Ascending aorta (tissue), 2 donors: ENCODE results near the gene RUBCN. TPM values are rescaled to one million over a fixed set of nuclear protein-coding genes. Genes with fewer than 3 reads are reported as not detected.

Experiments
- DNase-seq, 2 donors: peaks; one replicate each; pipeline ENCODE4 v3.0.0-alpha.2; 2019; ENCODE audit warnings: low spot score in 2 of 2
- H3K27ac ChIP-seq, 2 donors: fragments of 200-600 bp; sonication (generic); one replicate each; pipeline ENCODE4 v1.5.1; 2016 to 2017; ENCODE audit warnings: mild to moderate bottlenecking in 1 of 2
- H3K27me3 ChIP-seq: fragments of 200-600 bp; sonication (generic); one replicate; pipeline ENCODE4 v1.5.1; 2017
- H3K36me3 ChIP-seq, 2 donors: fragments of 200-600 bp; sonication (generic); one replicate each; pipeline ENCODE4 v1.5.1; 2016
- H3K4me1 ChIP-seq, 2 donors: fragments of 200-600 bp; sonication (generic); one replicate each; pipeline ENCODE4 v1.5.1; 2016 to 2017; ENCODE audit warnings: mild to moderate bottlenecking in 1 of 2
- H3K4me3 ChIP-seq, 2 donors: fragments of 200-600 bp; sonication (generic); one replicate each; pipeline ENCODE4 v1.5.1; 2016 to 2017; ENCODE audit warnings: mild to moderate bottlenecking in 1 of 2
- H3K9me3 ChIP-seq, 2 donors: fragments of 200-600 bp; sonication (generic); one replicate each; pipeline ENCODE4 v1.5.1; 2016
- CTCF ChIP-seq, 3 experiments: fragments of 200-600 bp in 2 of 3; fragments of 450-650 bp in 1 of 3; sonication (generic) in 2 of 3; IDR thresholded peaks; one replicate each; pipeline ENCODE4 v1.5.1; 2016 to 2019; ENCODE audit warnings: antibody characterized with exemption in 3 of 3, mild to moderate bottlenecking in 1 of 3, moderate library complexity in 1 of 3
- intact Hi-C: fragments of 100-400 bp; cut with DNase I; formaldehyde crosslinking; loops from one replicate; pipeline ENCODE4 v1.15.1; 2023
- total RNA-seq: library from RNA; depleted of rRNA; stranded (reverse); fragments of >200 nt; gene quantifications from one replicate; pipeline ENCODE4 v1.1.0, GENCODE V29; 2016

RUBCN gene
- total RNA-seq, 1 donor from 2014 or later = 27.4 TPM

GRCh38 chr3:197697355-197697754, 39.3 kb downstream of the RUBCN start:
- intact Hi-C loops = no loop called here
- peaks cover 67 to 96% of the 10 kb centered on the region in 2 donors for H3K36me3 ChIP-seq

GRCh38 chr3:197694251-197694650, 42.5 kb downstream of the RUBCN start:
- peak in 1 of 2 donors; percentile 55 for DNase-seq
- TF ChIP-seq CTCF (IDR thresholded peaks at IDR 0.05) = no peak
- Histone ChIP-seq H3K4me3 (no peak overlapping the region), H3K4me1 (no peaks in the 10 kb centered on the region), H3K27me3 (no peaks in the 10 kb centered on the region), H3K36me3 (peaks cover 68 to 90% of the 10 kb centered on the region in 2 donors), H3K9me3 (no peaks in the 10 kb centered on the region), H3K27ac (no peak overlapping the region)
- intact Hi-C loops = no loop called here

More at GRCh38 chr3:197697355-197697754, 39.3 kb downstream of the RUBCN start:
- Histone ChIP-seq H3K4me3 (no peak overlapping the region), H3K4me1 (no peaks in the 10 kb centered on the region), H3K9me3 (no peaks in the 10 kb centered on the region), H3K27me3 (no peaks in the 10 kb centered on the region), H3K27ac (no peak overlapping the region)
- peak in 1 of 2 donors; percentile 39 for DNase-seq
- no peak for TF ChIP-seq CTCF (IDR thresholded peaks at IDR 0.05)

GRCh38 chr3:197692641-197693040, 44.1 kb downstream of the RUBCN start:
- Histone ChIP-seq H3K4me1 (no peaks in the 10 kb centered on the region), H3K4me3 (no peak overlapping the region), H3K9me3 (no peaks in the 10 kb centered on the region), H3K36me3 (peaks cover 63 to 88% of the 10 kb centered on the region in 2 donors), H3K27me3 (no peaks in the 10 kb centered on the region), H3K27ac (no peak overlapping the region)
- TF ChIP-seq CTCF (IDR thresholded peaks at IDR 0.05) = no peak
- peak in 1 of 2 donors; percentile 16 for DNase-seq
- intact Hi-C loops = no loop called here

DNA sequence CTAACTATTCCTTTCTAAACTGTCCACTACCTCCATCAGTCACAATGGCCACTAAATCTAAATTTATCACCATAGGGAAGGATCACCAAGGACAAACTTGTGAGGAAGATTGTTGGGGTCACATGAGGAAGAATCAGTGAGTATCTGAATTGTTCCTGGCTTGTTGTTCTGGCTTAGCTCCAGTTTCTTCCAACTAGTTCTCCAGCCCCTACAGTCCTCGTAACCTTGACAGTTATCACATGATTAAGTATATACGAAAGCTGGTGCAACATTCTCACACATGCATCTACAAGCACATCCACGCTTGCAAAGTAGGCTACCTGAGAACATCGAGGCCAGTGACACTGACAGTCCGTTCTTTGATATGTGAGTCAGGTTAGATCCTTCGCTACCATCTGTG, 46.0 kb downstream of the RUBCN start:
- intact Hi-C loops = no loop called here
- Histone ChIP-seq H3K27me3 (no peaks in the 10 kb centered on the region), H3K27ac (no peak overlapping the region), H3K4me3 (no peak overlapping the region), H3K36me3 (peaks cover 48 to 83% of the 10 kb centered on the region in 2 donors), H3K4me1 (no peaks in the 10 kb centered on the region), H3K9me3 (no peaks in the 10 kb centered on the region)
- TF ChIP-seq CTCF (IDR thresholded peaks at IDR 0.05) = no peak
- DNase-seq = no peak

GRCh38 chr3:197687570-197687969, 49.1 kb downstream of the RUBCN start:
- H3K27ac ChIP-seq = no peak overlapping the region
- H3K27me3 ChIP-seq = no peaks in the 10 kb centered on the region
- no peak for TF ChIP-seq CTCF (IDR thresholded peaks at IDR 0.05)
- H3K4me3 ChIP-seq = no peak overlapping the region
- no peaks in the 10 kb centered on the region for H3K9me3 ChIP-seq
- no peaks in the 10 kb centered on the region for H3K4me1 ChIP-seq
- no peak for DNase-seq
- intact Hi-C loops = no loop called here
- peaks cover 40 to 71% of the 10 kb centered on the region in 2 donors for H3K36me3 ChIP-seq

GRCh38 chr3:197686899-197687298, 49.8 kb downstream of the RUBCN start:
- no peak for DNase-seq
- TF ChIP-seq CTCF (IDR thresholded peaks at IDR 0.05) = no peak
- H3K36me3 ChIP-seq = peaks cover 40 to 71% of the 10 kb centered on the region in 2 donors
- intact Hi-C loops = no loop called here
- H3K27ac ChIP-seq = no peak overlapping the region
- H3K27me3 ChIP-seq = no peaks in the 10 kb centered on the region
- no peaks in the 10 kb centered on the region for H3K4me1 ChIP-seq
- H3K9me3 ChIP-seq = no peaks in the 10 kb centered on the region
- H3K4me3 ChIP-seq = no peak overlapping the region
